22Rv1 (cell line): ENCODE measurements around the gene CCK.

Source experiments
- CTCF ChIP-seq: fragments of 450-650 bp; IDR thresholded peaks from 2 replicates; pipeline ENCODE4 v1.5.1; 2017; ENCODE audit warnings: mild to moderate bottlenecking
- ZFX ChIP-seq: fragments of 450-650 bp; IDR thresholded peaks from 2 replicates; pipeline ENCODE4 v1.6.1; 2017; ENCODE audit warnings: antibody characterized with exemption, borderline replicate concordance

DNA sequence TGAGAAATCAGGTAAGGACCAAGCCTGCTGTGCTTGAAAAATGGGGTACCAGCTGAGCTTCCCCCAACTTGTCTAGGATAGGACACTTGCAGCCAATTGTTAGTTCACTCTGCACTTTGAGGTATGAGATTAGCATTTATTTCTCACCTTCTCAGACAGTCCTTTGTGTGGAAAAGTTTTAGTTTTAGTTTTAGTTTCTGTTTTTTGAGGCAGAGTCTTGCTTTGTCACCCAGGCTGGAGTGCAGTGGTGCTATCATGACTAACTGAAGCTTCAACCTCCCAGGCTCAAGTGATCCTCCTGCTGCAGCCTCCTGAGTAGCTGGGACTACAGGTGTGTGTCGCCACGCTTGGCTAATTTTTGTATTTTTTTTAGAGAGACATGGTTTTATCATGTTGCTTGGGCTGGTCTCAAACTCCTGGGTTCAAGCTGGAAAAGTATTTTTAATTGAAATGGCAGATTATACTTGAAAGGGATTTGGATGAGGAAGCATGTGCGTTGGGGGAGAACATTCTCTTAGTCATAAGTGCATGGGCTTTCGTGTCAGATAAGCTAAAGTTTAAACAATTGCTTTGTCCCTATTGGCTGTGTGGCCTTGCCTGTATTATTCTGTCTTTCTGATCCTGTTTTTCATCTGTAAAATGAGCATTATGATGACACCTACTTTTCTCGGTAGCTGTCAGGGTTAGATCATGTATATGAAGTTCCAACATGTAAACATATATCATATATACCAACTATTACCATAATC lies 25.2 kb upstream of the CCK start:
- no peak for TF ChIP-seq CTCF
- TF ChIP-seq ZFX = no peak
